Heart right ventricle (tissue), 16 donors: ENCODE data around the gene MOB1A. TPM values are rescaled to one million over a fixed set of nuclear protein-coding genes. Genes with fewer than 3 reads are reported as not detected.

Source experiments
- ATAC-seq, 8 donors: fragments of 200-7000 bp; cut with Tn5 transposase; one replicate each; pipeline ENCODE4 v1.9.1; 2020; ENCODE audit warnings: mild to moderate bottlenecking in 8 of 8, moderate library complexity in 8 of 8, moderate number of reproducible peaks in 1 of 8
- DNase-seq, 2 donors: peaks; one replicate each; pipeline ENCODE4 v3.0.0-alpha.2; 2020
- H3K27ac ChIP-seq, 10 donors: fragments of 200-600 bp; sonication (generic) in 2 of 10; one replicate each; pipeline versions ENCODE4 v1.5.0 to v1.8.0; 2020 to 2022; ENCODE audit warnings: mild to moderate bottlenecking in 3 of 10
- H3K27me3 ChIP-seq, 7 donors: fragments of 200-600 bp; one replicate each; pipeline ENCODE4 v1.8.0; 2021 to 2022; ENCODE audit warnings: mild to moderate bottlenecking in 2 of 7
- H3K36me3 ChIP-seq, 9 donors: fragments of 200-600 bp; sonication (generic) in 1 of 9; one replicate each; pipeline versions ENCODE4 v1.5.0 to v1.8.0; 2020 to 2022; ENCODE audit warnings: mild to moderate bottlenecking in 2 of 9
- H3K4me1 ChIP-seq, 9 donors: fragments of 200-600 bp; sonication (generic) in 1 of 9; one replicate each; pipeline versions ENCODE4 v1.5.0 to v1.8.0; 2020 to 2022; ENCODE audit warnings: mild to moderate bottlenecking in 4 of 9
- H3K4me3 ChIP-seq, 10 donors: fragments of 200-600 bp; sonication (generic) in 2 of 10; one replicate each; pipeline versions ENCODE4 v1.5.0 to v1.8.0; 2020 to 2022; ENCODE audit warnings: mild to moderate bottlenecking in 7 of 10, moderate library complexity in 2 of 10
- H3K9me3 ChIP-seq, 11 donors: fragments of 200-600 bp in 10 of 11; sonication (generic) in 2 of 11; one replicate each; pipeline versions ENCODE4 v1.5.0 to v1.8.0; 2013 to 2022; ENCODE audit warnings: mild to moderate bottlenecking in 2 of 11, control low read depth in 1 of 11, moderate library complexity in 1 of 11
- WGBS, 2 donors: extraction: QIAGEN DNeasy Blood & Tissue Kit; methylation state at CpG; one replicate each; pipeline ENCODE4 v1.1.7; 2013; ENCODE audit warnings: inconsistent platforms in 1 of 2; 5-methylcytosine and 5-hydroxymethylcytosine counted together
- intact Hi-C, 10 donors: fragments of 100-400 bp; cut with DNase I; formaldehyde crosslinking; loops; one replicate each; pipeline versions ENCODE4 v1.11.1 to v1.14.2; 2022
- polyA plus RNA-seq, 2 donors: library from polyadenylated mRNA; stranded (reverse); fragments of 200-250 nt; gene quantifications; one replicate each; pipeline ENCODE4 v1.2.3, GENCODE V29; 2013
- total RNA-seq, 10 donors: library from RNA; stranded (reverse); fragmentation: NEBNext Ultra II Directional in 3 of 10; extraction: Animal tissue kit (Norgen Biotek cat#: 25700) in 3 of 10; gene quantifications; one replicate each; pipeline versions ENCODE4 v1.2.1 to v1.2.4, GENCODE V29; 2021 to 2023
- TF ChIP-seq, protein P1 (sequence below), 9 donors: fragments of 200-600 bp; sonication (generic) in 2 of 9; IDR thresholded peaks; one replicate each; pipeline versions ENCODE4 v1.5.0 to v1.8.0; 2021 to 2022; ENCODE audit warnings: antibody characterized with exemption in 9 of 9, mild to moderate bottlenecking in 5 of 9, moderate library complexity in 1 of 9
- donor health status: Arrhythmogenic right ventricular cardiomyopathy.
- donor health status: ischemic (EF 13 %, LVEDD 7.1; RV severe dilation, severe dysfunction).
- donor health status: healthy with polysubstance abuse.
- donor health status: DM: no; HTN: yes; CAD: no.
- donor health status: DM: no; HTN: no; CAD: no.
- donor health status: ischemic (EF 25% LVEDD 6.9; RV normal size, moderate dysfunction).
- donor health status: ischemic (EF 25% LVEDD 5.7; RV mildly dilated, moderate dysfunction).
- donor health status: healthy.
- donor health status: DM: yes; HTN: yes; CAD: no.
- donor health status: Ischemic cardiomyopathy.
- donor health status: ischemic (EF 35%, LVEDD 5.7; RV mildly dilated, moderate dysfunction).
- donor health status: nonischemic (EF 11% LVEDD 7.7; RV severe dilation, severe dysfunction).
- donor health status: DM: yes; HTN: yes; CAD: no.
- donor health status: PGD.
- donor health status: ischemic (EF 29% LVEDD 5.4; RV normal size, mild dysfunction).
- donor health status: nonischemic (EF 23%, LVEDD 6.1; RV moderate dilation, normal function).

The MOB1A gene
- total and polyA plus RNA-seq, 12 donors: 14.2 to 75.0 (median 56.8) TPM

DNA sequence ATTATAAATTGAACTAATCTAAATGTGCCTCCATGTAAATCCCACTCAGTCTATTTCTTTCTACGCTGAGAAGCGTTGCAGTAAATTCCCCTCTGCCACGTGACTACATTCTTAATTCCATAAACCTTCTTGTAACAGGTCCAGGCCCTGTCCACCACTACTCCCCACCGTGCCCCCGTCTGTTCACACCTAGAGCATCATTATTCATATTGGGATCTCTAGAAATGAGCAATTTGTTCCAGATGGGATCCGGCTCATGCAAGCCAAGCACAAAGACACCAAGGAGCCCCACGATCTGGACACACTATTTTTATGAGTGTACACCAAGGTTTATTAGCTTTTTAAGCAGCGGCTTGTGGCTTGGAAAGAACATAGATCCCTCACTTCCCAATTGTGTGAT lies 69.1 kb downstream of the MOB1A start:
- H3K4me3 ChIP-seq: no peak overlapping the region
- DNase-seq (no peak), ATAC-seq (no peak)
- peaks cover 0 to 7% (median 0%) of the 10 kb centered on the region in 11 donors for H3K9me3 ChIP-seq
- no peaks in the 10 kb centered on the region for H3K27me3 ChIP-seq
- 90 to 92% methylated on average over 8 of the region's 8 CpGs for WGBS, 2 donors
- TF ChIP-seq, protein P1, sequence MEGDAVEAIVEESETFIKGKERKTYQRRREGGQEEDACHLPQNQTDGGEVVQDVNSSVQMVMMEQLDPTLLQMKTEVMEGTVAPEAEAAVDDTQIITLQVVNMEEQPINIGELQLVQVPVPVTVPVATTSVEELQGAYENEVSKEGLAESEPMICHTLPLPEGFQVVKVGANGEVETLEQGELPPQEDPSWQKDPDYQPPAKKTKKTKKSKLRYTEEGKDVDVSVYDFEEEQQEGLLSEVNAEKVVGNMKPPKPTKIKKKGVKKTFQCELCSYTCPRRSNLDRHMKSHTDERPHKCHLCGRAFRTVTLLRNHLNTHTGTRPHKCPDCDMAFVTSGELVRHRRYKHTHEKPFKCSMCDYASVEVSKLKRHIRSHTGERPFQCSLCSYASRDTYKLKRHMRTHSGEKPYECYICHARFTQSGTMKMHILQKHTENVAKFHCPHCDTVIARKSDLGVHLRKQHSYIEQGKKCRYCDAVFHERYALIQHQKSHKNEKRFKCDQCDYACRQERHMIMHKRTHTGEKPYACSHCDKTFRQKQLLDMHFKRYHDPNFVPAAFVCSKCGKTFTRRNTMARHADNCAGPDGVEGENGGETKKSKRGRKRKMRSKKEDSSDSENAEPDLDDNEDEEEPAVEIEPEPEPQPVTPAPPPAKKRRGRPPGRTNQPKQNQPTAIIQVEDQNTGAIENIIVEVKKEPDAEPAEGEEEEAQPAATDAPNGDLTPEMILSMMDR (IDR thresholded peaks at IDR 0.05): no peak
- H3K4me1 ChIP-seq: no peaks in the 10 kb centered on the region
- H3K36me3 ChIP-seq: peaks cover 0 to 10% (median 0%) of the 10 kb centered on the region in 9 donors
- intact Hi-C loops: loop anchor here in 1 of 10 donors (10.0 kb wide), 1 partner anchor 285 kb away; the partner anchor contains the start of gene STAMBP
- H3K27ac ChIP-seq: no peak overlapping the region

GRCh38 chr2:74107071-74107470 lies 71.6 kb downstream of the MOB1A start:
- H3K9me3 ChIP-seq: no peaks in the 10 kb centered on the region
- no peak overlapping the region for H3K4me3 ChIP-seq
- WGBS, 2 donors: 61 to 62% methylated on average over 12 of the region's 12 CpGs
- intact Hi-C loops: loop anchor here in 1 of 10 donors (10.0 kb wide), 1 partner anchor 282 kb away; the partner anchor contains the start of gene STAMBP
- H3K27ac ChIP-seq: no peak overlapping the region
- DNase-seq (no peak), ATAC-seq (no peak)
- TF ChIP-seq, protein P1 (IDR thresholded peaks at IDR 0.05): no peak
- no peaks in the 10 kb centered on the region for H3K27me3 ChIP-seq
- peaks cover 0 to 35% (median 0%) of the 10 kb centered on the region in 9 donors for H3K36me3 ChIP-seq
- H3K4me1 ChIP-seq: no peaks in the 10 kb centered on the region

DNA sequence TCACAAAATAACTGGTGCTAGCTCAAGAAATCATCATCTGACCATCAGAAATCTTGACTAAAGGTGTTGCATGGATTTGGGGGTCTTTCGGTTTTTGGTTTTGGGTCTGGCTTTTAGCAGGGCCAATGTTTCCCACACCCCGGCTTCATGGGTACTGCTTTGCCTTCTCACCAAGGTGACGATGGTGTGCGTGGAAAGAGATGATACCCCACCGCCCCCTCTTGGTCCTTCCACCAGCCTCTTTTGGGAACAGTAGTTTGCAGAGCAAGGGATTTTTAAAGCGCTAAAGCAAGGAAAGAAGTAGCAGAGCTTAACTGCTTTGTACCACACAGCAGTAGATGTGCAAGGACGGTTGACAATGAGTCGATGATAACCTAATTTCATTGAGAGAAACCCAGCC lies 73.3 kb downstream of the MOB1A start:
- H3K4me3 ChIP-seq: no peak overlapping the region
- H3K9me3 ChIP-seq: no peaks in the 10 kb centered on the region
- no peak overlapping the region for H3K27ac ChIP-seq
- H3K4me1 ChIP-seq: no peaks in the 10 kb centered on the region
- H3K36me3 ChIP-seq: peaks cover 0 to 52% (median 10%) of the 10 kb centered on the region in 9 donors
- ATAC-seq (no peak), DNase-seq (no peak)
- H3K27me3 ChIP-seq: no peaks in the 10 kb centered on the region
- TF ChIP-seq, protein P1 (IDR thresholded peaks at IDR 0.05): no peak
- intact Hi-C loops: loop anchor here in 1 of 10 donors (10.0 kb wide), 1 partner anchor 281 kb away; the partner anchor contains the start of gene STAMBP
- WGBS, 2 donors: 94% methylated on average over 8 of the region's 8 CpGs

GRCh38 chr2:74104839-74105238 lies 73.8 kb downstream of the MOB1A start:
- intact Hi-C loops: loop anchor here in 1 of 10 donors (10.0 kb wide), 1 partner anchor 280 kb away; the partner anchor contains the start of gene STAMBP
- Histone ChIP-seq H3K27ac (no peak overlapping the region), H3K4me1 (peaks cover 0 to 5% (median 0%) of the 10 kb centered on the region in 9 donors), H3K9me3 (no peaks in the 10 kb centered on the region), H3K27me3 (no peaks in the 10 kb centered on the region), H3K4me3 (no peak overlapping the region), H3K36me3 (peaks cover 0 to 58% (median 13%) of the 10 kb centered on the region in 9 donors)
- no peak for DNase-seq
- ATAC-seq: no peak
- 94 to 96% methylated on average over 7 of the region's 7 CpGs for WGBS, 2 donors
- TF ChIP-seq, protein P1 (IDR thresholded peaks at IDR 0.05): peak in 6 of 9 donors; percentile 10 to 42 (median 32)
